H9 (cell line): Measurements from ENCODE around the gene HTRA3. TPM values are rescaled to one million over a fixed set of nuclear protein-coding genes. Genes with fewer than 3 reads are reported as not detected.

Experiments
- DNase-seq: peaks from one replicate; pipeline ENCODE4 v3.0.0-alpha.2; 2017
- H2AFZ ChIP-seq: one replicate; pipeline ENCODE4 v1.6.1; 2013; ENCODE audit warnings: mild to moderate bottlenecking, low read length, control low read depth, moderate library complexity
- H2AK5ac ChIP-seq: 2 replicates; pipeline ENCODE4 v1.6.1; 2013; ENCODE audit warnings: low read length, control low read depth, mixed read lengths; ENCODE audit not compliant: insufficient read length
- H2BK120ac ChIP-seq: one replicate; pipeline ENCODE4 v1.6.1; 2013; ENCODE audit warnings: low read depth, mild to moderate bottlenecking, low read length, control low read depth, inconsistent platforms; ENCODE audit not compliant: poor library complexity, severe bottlenecking
- H2BK12ac ChIP-seq: 2 replicates; pipeline ENCODE4 v1.6.1; 2013; ENCODE audit warnings: low read length, control low read depth, mixed read lengths, low read depth; ENCODE audit not compliant: insufficient read length
- H2BK15ac ChIP-seq: 2 replicates; pipeline ENCODE4 v1.6.1; 2013; ENCODE audit warnings: low read depth, low read length, control low read depth
- H2BK20ac ChIP-seq: one replicate; pipeline ENCODE4 v1.6.1; 2013; ENCODE audit warnings: low read depth, mild to moderate bottlenecking, low read length, control low read depth, inconsistent platforms; ENCODE audit not compliant: poor library complexity, severe bottlenecking
- H2BK5ac ChIP-seq: 2 replicates; pipeline ENCODE4 v1.6.1; 2013; ENCODE audit warnings: low read length, control low read depth, mixed read lengths; ENCODE audit not compliant: insufficient read length
- H3K14ac ChIP-seq: 2 replicates; pipeline ENCODE4 v1.6.1; 2013; ENCODE audit warnings: low read length, control low read depth; ENCODE audit not compliant: insufficient read depth
- H3K18ac ChIP-seq: 2 replicates; pipeline ENCODE4 v1.6.1; 2013; ENCODE audit warnings: low read depth, mild to moderate bottlenecking, mixed read lengths, low read length, control low read depth; ENCODE audit not compliant: insufficient read length
- H3K23ac ChIP-seq: 2 replicates; pipeline ENCODE4 v1.6.1; 2013; ENCODE audit warnings: low read length, control low read depth, mixed read lengths, low read depth; ENCODE audit not compliant: insufficient read length
- H3K23me2 ChIP-seq: 2 replicates; pipeline ENCODE4 v1.6.1; 2013; ENCODE audit warnings: low read depth, mild to moderate bottlenecking, mixed read lengths, low read length, control low read depth; ENCODE audit not compliant: insufficient read length, poor library complexity, severe bottlenecking
- H3K27ac ChIP-seq: 2 replicates; pipeline ENCODE4 v1.5.1; 2013; ENCODE audit warnings: low read length, control low read depth, mixed read lengths, low read depth; ENCODE audit not compliant: insufficient read length
- H3K27me3 ChIP-seq: 2 replicates; pipeline ENCODE4 v1.6.1; 2013; ENCODE audit warnings: low read length, control low read depth, inconsistent platforms; ENCODE audit not compliant: insufficient read depth
- H3K4ac ChIP-seq: 2 replicates; pipeline ENCODE4 v1.6.1; 2013; ENCODE audit warnings: low read depth, mild to moderate bottlenecking, control low read depth, inconsistent platforms, low read length, moderate library complexity
- H3K4me1 ChIP-seq: 2 replicates; pipeline ENCODE4 v1.6.1; 2013; ENCODE audit warnings: low read length, control low read depth, inconsistent platforms; ENCODE audit not compliant: insufficient read depth
- H3K4me2 ChIP-seq: 2 replicates; pipeline ENCODE4 v1.6.1; 2013; ENCODE audit warnings: low read length, control low read depth, mixed read lengths; ENCODE audit not compliant: insufficient read length, insufficient read depth
- H3K56ac ChIP-seq: 2 replicates; pipeline ENCODE4 v1.6.1; 2013; ENCODE audit warnings: low read depth, mild to moderate bottlenecking, mixed read lengths, low read length, control low read depth; ENCODE audit not compliant: insufficient read length
- H3K79me1 ChIP-seq: 2 replicates; pipeline ENCODE4 v1.6.1; 2013; ENCODE audit warnings: low read depth, mild to moderate bottlenecking, moderate library complexity, low read length, control low read depth, inconsistent platforms; ENCODE audit not compliant: insufficient read depth, poor library complexity, severe bottlenecking
- H3K79me2 ChIP-seq: 2 replicates; pipeline ENCODE4 v1.6.1; 2013; ENCODE audit warnings: low read length, control low read depth, inconsistent platforms; ENCODE audit not compliant: insufficient read depth
- H3K9ac ChIP-seq: 2 replicates; pipeline ENCODE4 v1.6.1; 2013; ENCODE audit warnings: low read length, control low read depth, mixed read lengths; ENCODE audit not compliant: insufficient read length; ENCODE audit errors: extremely low read depth
- H3K9me3 ChIP-seq: one replicate; pipeline ENCODE4 v1.6.1; 2013; ENCODE audit warnings: low read depth, low read length, inconsistent platforms; ENCODE audit not compliant: control insufficient read depth
- H3T11ph ChIP-seq: one replicate; pipeline ENCODE4 v1.6.1; 2013; ENCODE audit warnings: mild to moderate bottlenecking, low read length, control low read depth, inconsistent platforms
- H4K20me1 ChIP-seq: one replicate; pipeline ENCODE4 v1.6.1; 2013; ENCODE audit not compliant: control insufficient read depth, insufficient read length, insufficient read depth
- H4K5ac ChIP-seq: 2 replicates; pipeline ENCODE4 v1.6.1; 2013; ENCODE audit warnings: low read depth, mild to moderate bottlenecking, mixed read lengths, low read length, control low read depth; ENCODE audit not compliant: insufficient read length
- H4K8ac ChIP-seq: replicated peaks from 2 replicates; pipeline ENCODE4 v1.6.1; 2013; ENCODE audit warnings: low read length, control low read depth, mixed read lengths, low read depth; ENCODE audit not compliant: insufficient read length
- H4K91ac ChIP-seq: 2 replicates; pipeline ENCODE4 v1.6.1; 2013; ENCODE audit warnings: low read depth, mild to moderate bottlenecking, moderate library complexity, mixed read lengths, low read length, control low read depth; ENCODE audit not compliant: insufficient read length
- H3K27ac Mint-ChIP-seq, 3 experiments: 2 replicates in 2 of 3; 3 replicates in 1 of 3; pipeline ENCODE4 v1.8.0; 2020 to 2021; ENCODE audit warnings: mixed read lengths in 3 of 3, mild to moderate bottlenecking in 1 of 3, moderate library complexity in 1 of 3
- H3K27me3 Mint-ChIP-seq: 2 replicates; pipeline ENCODE4 v1.8.0; 2021; ENCODE audit warnings: low read depth, mild to moderate bottlenecking, moderate library complexity, mixed read lengths
- H3K36me3 Mint-ChIP-seq, 3 experiments: 2 replicates in 2 of 3; 3 replicates in 1 of 3; pipeline ENCODE4 v1.8.0; 2020 to 2021; ENCODE audit warnings: low read depth in 3 of 3, mixed read lengths in 3 of 3; ENCODE audit not compliant: insufficient read depth in 1 of 3
- H3K4me1 Mint-ChIP-seq, 2 experiments: 2 replicates each; pipeline ENCODE4 v1.8.0; 2020; ENCODE audit warnings: mixed read lengths in 2 of 2
- H3K4me3 Mint-ChIP-seq, 2 experiments: 2 replicates in 1 of 2; 3 replicates in 1 of 2; pipeline ENCODE4 v1.8.0; 2020 to 2021; ENCODE audit warnings: mild to moderate bottlenecking in 2 of 2, mixed read lengths in 2 of 2, moderate library complexity in 1 of 2
- H3K9me3 Mint-ChIP-seq, 2 experiments: 2 replicates in 1 of 2; 3 replicates in 1 of 2; pipeline ENCODE4 v1.8.0; 2020; ENCODE audit warnings: mild to moderate bottlenecking in 2 of 2, mixed read lengths in 2 of 2, moderate library complexity in 1 of 2
- WGBS: extraction: QIAGEN DNeasy Blood & Tissue Kit; methylation state at CpG from one replicate; pipeline ENCODE4 v1.1.7; 2013; ENCODE audit warnings: missing lambda C conversion rate, low lambda C conversion rate, mixed read lengths; ENCODE audit not compliant: insufficient read length; ENCODE audit errors: extremely low coverage; 5-methylcytosine and 5-hydroxymethylcytosine counted together
- total RNA-seq: library from RNA; stranded (reverse); gene quantifications from 2 replicates; pipeline ENCODE4 v1.2.1, GENCODE V29; 2021
- TF ChIP-seq, protein P1 (sequence below): fragments of 200-600 bp; sonication (generic); conservative IDR thresholded peaks from 3 replicates; pipeline ENCODE4 v1.8.0; 2021; ENCODE audit warnings: antibody characterized with exemption, mild to moderate bottlenecking

The HTRA3 gene
- total RNA-seq, 1 experiment from 2014 or later = 3.0 TPM

DNA sequence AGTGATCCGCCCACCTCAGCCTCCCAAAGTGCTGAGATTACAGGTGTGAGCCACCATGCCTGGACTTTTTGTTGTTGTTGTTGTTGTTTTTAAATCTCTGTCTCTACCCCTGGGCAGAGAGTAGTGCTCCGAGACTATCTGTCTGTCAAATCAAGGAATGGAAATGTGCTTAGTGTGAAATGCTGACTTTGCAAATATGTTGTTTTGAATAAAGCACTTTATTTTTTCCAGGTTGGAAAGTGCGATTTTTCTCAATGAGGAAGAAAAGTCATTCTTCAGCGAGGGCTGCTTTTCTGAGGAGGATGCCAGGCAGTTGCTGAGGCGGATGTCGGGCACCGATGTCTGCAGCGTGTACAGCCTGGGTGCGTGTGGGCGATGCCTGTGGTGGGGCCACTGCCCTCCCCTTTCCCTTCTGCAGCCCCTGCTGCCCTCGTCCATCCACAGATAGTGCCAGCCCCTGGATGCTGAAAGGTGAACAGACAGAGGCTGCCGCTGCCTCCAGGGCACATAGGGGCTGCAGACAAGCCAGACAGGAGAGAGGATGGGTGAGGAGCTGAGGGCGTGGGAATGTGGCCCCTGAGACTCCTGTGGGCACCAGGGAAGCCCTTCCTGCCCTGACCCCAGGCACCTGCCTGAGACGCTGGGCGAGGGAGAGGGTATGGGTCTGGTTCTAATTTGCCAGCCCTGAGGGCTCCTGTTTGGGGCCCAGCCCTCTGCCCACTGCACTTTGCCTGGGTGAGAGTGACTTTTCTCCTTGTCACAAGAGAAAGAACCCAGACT, 46.8 kb upstream of the HTRA3 start:
- WGBS = no CpG with 5 or more reads among the region's 15 CpGs
- Histone ChIP-seq H2AFZ (no peak overlapping the region), H2BK12ac (no peak overlapping the region), H4K20me1 (no peaks in the 10 kb centered on the region), H3K4ac (no peak overlapping the region), H3K27me3 (no peaks in the 10 kb centered on the region), H2BK20ac (no peak overlapping the region), H2BK15ac (no peak overlapping the region), H3K23ac (no peak overlapping the region), H4K5ac (no peak overlapping the region), H4K8ac (no peak overlapping the region), H4K91ac (no peak overlapping the region), H3K9me3 (no peaks in the 10 kb centered on the region), H3K4me1 (peaks cover 4% of the 10 kb centered on the region), H2AK5ac (no peak overlapping the region), H3T11ph (no peak overlapping the region), H3K79me2 (no peaks in the 10 kb centered on the region), H3K14ac (no peak overlapping the region), H2BK120ac (no peak overlapping the region), H3K18ac (no peak overlapping the region), H3K4me2 (no peak overlapping the region), H3K9ac (no peak overlapping the region), H3K23me2 (no peaks in the 10 kb centered on the region), H3K27ac (no peak overlapping the region), H2BK5ac (no peak overlapping the region), H3K79me1 (no peaks in the 10 kb centered on the region), H3K56ac (no peak overlapping the region)
- H3K9me3 Mint-ChIP-seq = no peaks in the 10 kb centered on the region
- H3K36me3 Mint-ChIP-seq = no peaks in the 10 kb centered on the region
- no peak overlapping the region for H3K27ac Mint-ChIP-seq
- H3K4me3 Mint-ChIP-seq = peak overlapping the region in 1 of 2 experiments; percentile 16; a peak in 2 of 5 replicates
- TF ChIP-seq, protein P1, sequence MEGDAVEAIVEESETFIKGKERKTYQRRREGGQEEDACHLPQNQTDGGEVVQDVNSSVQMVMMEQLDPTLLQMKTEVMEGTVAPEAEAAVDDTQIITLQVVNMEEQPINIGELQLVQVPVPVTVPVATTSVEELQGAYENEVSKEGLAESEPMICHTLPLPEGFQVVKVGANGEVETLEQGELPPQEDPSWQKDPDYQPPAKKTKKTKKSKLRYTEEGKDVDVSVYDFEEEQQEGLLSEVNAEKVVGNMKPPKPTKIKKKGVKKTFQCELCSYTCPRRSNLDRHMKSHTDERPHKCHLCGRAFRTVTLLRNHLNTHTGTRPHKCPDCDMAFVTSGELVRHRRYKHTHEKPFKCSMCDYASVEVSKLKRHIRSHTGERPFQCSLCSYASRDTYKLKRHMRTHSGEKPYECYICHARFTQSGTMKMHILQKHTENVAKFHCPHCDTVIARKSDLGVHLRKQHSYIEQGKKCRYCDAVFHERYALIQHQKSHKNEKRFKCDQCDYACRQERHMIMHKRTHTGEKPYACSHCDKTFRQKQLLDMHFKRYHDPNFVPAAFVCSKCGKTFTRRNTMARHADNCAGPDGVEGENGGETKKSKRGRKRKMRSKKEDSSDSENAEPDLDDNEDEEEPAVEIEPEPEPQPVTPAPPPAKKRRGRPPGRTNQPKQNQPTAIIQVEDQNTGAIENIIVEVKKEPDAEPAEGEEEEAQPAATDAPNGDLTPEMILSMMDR = no peak
- peaks cover 17 to 22% of the 10 kb centered on the region in 2 experiments for H3K4me1 Mint-ChIP-seq
- no peaks in the 10 kb centered on the region; the same call in 1 of the 2 replicates for H3K27me3 Mint-ChIP-seq
- no peak for DNase-seq
